Right forelimb (tissue), 1 donor: Measurements from ENCODE around the gene TMLHE.
"Not testable (repeated sequence)": the region's sequence is repeated elsewhere in the genome, so short reads cannot be mapped to it uniquely, and the experiment has no call there.

ENCODE experiments used
- DNase-seq: peaks from one replicate; pipeline ENCODE4 v3.0.0-alpha.2; 2018

The TMLHE gene

GRCh38 chrX:155612312-155613224, at the start of gene TMLHE, which contains the start of gene SPRY3:
Gene TMLHE (minus strand): TSS chrX:155612952. CDS start chrX:155545276, 67,676 bp downstream.
Gene SPRY3 (plus strand): TSS chrX:155612586.
- peak; percentile 75 for DNase-seq

DNA sequence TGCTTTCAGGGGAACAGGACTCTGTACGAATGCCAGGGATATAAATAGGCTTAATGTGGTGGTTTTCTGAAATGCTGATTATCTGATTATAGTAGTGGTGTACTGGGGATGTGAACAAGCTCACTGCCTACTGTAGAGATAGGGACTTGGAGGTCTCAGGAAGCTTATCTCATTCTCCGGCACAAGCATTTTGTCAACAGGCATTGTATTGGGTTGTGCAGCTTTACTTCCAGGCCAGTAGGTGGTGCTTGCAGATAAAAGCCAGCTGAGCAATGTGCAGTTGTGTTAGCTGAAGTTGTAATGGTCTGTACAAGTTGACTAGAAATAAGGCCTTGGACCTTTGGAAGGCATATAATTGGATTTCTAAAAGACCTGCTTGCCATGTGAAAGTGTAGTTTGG, 49.5 kb upstream of the TMLHE start:
- DNase-seq, result no peak

GRCh38 chrX:155645180-155645579, 32.4 kb upstream of the TMLHE start:
- no peak for DNase-seq

GRCh38 chrX:155643240-155643639, 30.5 kb upstream of the TMLHE start:
- DNase-seq, result no peak

GRCh38 chrX:155641371-155641770, 28.6 kb upstream of the TMLHE start:
- not testable (repeated sequence) for DNase-seq

DNA sequence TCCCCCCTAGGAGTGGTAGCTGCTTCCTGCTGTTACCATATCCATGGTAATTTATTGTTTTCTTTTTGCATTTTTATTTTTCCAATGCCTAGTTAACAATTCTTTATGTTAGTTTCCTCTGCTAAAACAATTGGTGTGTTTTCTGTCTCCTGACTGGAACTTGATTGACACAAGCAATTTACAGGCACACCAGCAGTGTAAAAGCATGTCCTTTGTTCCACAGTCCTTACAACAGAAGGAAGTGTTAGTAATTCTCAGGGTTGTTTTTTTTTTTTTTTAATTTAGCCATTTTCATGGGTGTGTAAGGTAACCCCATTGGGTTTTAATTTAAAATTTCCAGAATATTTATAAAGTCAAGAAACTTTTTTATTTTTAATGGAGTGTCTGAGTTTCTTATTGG, 25.0 kb upstream of the TMLHE start:
- DNase-seq, result no peak

- DNase-seq, result not testable (repeated sequence)
Observed at GRCh38 chrX:155635019-155635418, 22.3 kb upstream of the TMLHE start.

GRCh38 chrX:155632431-155633100, 19.8 kb upstream of the TMLHE start:
- DNase-seq, result no peak

DNA sequence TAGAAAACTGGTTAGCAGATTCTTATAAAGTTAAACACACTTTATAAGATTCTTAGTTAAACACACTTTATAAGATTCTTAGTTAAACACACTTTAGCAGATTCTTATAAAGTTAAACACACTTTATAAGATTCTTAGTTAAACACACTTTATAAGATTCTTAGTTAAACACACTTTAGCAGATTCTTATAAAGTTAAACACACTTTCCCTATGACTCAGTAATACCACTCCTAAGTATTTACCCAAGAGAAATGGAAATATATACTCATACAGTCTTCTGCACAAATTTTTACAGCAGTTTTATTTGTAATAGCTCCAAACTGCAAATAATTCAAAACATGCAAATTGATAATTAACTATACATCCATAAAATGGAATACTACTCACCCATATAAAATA, 7.4 kb upstream of the TMLHE start:
- DNase-seq, result not testable (repeated sequence)

DNA sequence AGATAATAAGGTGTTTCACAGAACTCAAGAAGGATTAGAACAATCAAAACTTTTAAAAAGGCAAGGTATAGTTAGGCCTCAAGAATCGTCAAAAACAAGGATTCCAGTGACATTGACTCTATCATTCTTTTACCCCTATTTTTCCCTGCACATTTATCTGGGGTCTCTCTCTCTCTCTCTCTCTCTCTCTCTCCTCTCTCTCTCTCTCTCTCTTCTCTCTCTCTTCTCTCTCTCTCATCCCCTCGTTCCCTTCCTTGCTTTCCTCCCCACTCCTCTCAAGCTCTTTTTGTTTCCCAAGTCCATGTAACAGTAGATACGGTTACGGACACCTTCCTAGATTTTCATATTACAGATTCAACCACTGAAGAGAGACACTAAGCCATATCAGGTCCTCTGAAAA, 3.2 kb upstream of the TMLHE start:
- DNase-seq, result no peak

DNA sequence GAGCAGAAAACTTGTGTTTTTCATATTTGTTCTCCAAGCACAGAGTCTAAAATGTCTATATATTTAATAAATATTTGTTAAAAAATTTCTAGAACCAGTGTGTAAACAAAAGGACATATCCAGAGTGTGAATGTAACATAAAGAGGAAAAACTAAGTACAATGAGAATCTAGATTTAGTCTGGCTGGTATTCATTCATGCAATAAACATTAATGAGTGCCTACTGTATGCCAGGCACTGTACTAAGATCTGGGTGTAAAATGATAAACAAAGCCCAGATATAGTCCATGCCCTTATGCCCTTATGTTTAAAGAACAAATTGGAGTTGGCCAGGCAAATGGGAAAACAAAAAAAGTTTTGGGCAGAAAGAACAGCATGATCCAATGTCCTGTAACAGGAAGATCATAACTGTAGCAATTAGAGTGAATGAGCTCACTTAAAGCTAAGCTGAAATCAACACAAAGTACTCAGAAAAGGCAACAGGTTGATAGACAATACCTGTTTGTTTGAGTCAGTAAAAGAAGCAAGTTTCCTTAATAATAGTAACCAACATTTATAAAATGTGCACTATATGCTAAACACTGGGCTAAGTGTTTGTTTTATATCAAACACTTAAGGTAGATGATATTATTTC, 1.3 kb upstream of the TMLHE start:
- DNase-seq, result no peak

- DNase-seq, result no peak
Observed at GRCh38 chrX:155611302-155611701, 1.4 kb downstream of the TMLHE start.

- DNase-seq, result no peak
Observed at GRCh38 chrX:155592981-155593380, 19.8 kb downstream of the TMLHE start.

DNA sequence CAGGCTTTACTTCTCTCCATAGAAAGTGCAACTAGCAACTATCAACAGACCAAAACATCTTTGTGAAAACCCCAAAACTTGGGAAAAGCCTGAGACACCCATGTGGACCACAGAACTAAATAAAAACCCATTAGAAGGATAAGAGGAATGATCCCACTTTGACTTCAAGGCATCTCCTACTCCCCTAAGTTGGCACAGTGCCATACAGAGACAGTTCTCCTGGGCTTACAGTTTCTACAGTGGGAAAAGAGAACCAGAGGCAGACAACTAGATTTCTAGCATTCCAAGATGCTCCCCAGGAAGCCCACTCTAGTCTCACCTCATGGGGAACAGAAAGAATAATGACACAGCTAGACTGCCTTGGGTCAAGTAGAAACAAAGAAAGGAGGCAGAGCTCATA, 20.4 kb downstream of the TMLHE start:
- no peak for DNase-seq

GRCh38 chrX:155577682-155578081, 35.1 kb downstream of the TMLHE start:
- no peak for DNase-seq

DNA sequence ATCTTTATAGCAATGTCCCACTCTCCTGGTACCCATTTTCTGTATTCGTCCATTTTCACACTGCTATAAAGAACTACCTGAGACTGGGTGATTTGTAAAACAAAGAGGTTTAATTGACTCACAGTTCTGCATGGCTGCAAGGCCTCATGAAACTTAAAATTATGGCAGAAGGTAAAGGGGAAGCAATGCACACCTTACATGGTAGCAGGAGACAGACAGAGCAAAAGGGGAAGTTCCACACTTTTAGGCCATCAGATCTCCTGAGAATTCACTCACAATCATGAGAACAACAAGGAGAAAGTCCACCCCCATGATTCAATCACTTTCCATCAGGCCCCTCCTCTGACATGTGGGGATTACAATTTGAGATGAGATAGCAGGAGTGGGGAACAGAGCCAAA, 49.7 kb downstream of the TMLHE start:
- DNase-seq, result no peak

- no peak for DNase-seq
Observed at GRCh38 chrX:155544881-155545280, 67.9 kb downstream of the TMLHE start.

DNA sequence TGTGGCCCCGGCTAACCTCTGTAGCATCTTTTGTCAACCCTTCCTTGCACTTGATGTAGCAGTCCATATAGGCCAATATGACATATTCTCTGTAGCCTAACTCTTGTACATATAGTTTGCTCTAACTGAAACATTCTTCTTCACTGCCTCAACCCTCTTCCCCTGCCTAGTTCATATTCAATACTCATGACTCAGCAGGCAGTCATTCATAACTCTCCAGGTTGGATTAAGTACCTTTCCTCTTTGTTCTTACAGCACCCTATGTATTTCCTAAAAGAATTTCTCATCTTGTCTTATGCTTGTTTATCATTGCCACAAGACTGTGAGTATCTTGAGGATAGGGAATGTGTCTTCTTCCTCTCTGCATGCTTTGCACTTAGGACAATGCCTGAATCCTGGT, 76.9 kb downstream of the TMLHE start:
- no peak for DNase-seq

GRCh38 chrX:155534800-155535199, 78.0 kb downstream of the TMLHE start:
- no peak for DNase-seq

DNA sequence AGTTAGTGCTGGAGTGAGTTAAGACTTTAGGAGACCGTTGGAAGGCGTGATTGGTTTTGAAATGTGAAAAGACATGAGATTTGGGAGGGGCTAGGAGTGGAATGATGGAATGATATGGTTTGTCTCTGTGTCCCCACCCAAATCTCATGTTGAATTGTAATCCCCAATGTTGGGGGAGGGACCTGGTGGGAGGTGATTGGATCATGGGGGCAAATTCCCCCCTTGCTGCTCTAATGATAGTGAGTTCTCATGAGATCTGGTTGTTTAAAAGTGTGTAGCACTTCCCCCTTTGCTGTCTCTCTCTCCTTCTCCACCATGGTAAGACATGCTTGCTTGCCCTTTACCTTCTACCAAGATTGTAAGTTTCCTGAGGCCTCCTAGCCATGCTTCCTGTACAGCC, 85.7 kb downstream of the TMLHE start:
- DNase-seq, result not testable (repeated sequence)

DNA sequence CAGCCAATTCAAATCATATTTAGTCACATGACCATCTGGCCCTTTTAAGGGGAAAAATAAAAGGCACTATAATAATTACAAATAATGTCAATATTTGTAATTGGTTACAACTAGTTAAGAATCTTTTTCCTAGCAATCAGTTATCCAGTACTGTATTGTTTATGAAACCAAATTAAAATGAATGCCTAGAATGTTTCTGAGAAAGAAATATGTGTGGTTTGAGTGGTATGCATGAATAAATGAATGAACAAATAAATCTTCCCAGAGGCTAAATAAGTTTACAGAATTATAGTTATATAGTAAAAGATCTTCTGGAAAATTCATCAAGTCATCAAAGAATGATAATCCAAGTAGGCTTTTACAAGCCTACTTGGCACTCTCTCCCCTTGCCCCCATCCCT, 98.5 kb downstream of the TMLHE start:
- no peak for DNase-seq

DNA sequence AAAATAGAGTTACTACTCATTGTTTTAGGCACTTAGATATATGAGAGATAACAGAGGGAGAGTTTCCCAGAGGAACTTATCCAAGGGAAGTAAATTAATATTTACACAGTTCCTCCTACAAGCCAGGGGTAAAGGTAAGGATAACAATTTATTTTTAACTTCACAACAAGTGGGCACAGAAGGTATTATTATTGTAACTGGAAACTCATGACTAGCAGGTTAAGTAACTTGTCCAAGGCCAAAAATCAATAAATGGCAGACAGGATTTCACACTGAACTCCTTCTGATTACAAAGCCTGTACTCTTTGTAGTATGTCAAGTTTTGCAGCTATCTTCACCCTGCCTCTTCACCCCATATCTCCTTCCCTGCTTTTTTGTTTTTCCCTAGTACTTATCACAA, 107.5 kb downstream of the TMLHE start:
- no peak for DNase-seq

DNA sequence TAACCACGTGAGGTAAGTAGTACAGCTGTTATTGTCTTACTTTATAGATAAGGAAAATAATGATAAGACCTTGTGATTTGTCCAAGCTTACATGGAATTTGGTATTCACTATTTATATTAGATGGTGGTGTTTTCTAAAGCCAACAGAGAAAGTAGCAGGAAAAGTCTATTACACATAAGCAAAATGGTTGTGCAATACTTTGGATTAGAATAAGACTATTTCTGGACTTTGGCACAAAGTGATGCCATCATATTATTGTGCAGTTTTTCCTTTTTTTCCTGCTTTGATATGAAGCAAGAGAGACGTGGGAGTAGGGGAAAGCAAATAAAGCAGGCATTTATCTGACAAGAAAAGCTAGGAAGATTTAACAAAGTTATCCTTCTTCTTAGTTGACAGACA, 117.6 kb downstream of the TMLHE start:
- DNase-seq, result not testable (repeated sequence)

GRCh38 chrX:155491421-155491820, 121.3 kb downstream of the TMLHE start:
- DNase-seq, result not testable (repeated sequence)
